ENCODE measurements around the gene DNAH9. TPM values are rescaled to one million over a fixed set of nuclear protein-coding genes. Genes with fewer than 3 reads are reported as not detected.

Gene DNAH9
- total RNA-seq, 1 experiment from 2014 or later: not detected

- Mint-ChIP-seq H3K9me3 (ENCODE audit: unreplicated experiment) (no peaks in the 10 kb centered on the region), H3K27me3 (ENCODE audit: insufficient read depth, unreplicated experiment) (no peaks in the 10 kb centered on the region), H3K4me1 (ENCODE audit: low read depth, unreplicated experiment) (no peaks in the 10 kb centered on the region), H3K27ac (ENCODE audit: unreplicated experiment) (no peak overlapping the region), H3K4me3 (ENCODE audit: unreplicated experiment) (no peak overlapping the region), H3K36me3 (ENCODE audit: insufficient read depth, unreplicated experiment) (peaks cover 6% of the 10 kb centered on the region)
- POLR2A ChIA-PET: no interaction called here
- intact Hi-C loops (cut with micrococcal nuclease; ENCODE audit: unreplicated experiment): no loop called here
- CTCF ChIA-PET: no interaction called here
- H3K4me1 ChIP-seq: no peaks in the 10 kb centered on the region
- no peak for TF ChIP-seq CTCF (IDR thresholded peaks at IDR 0.05; ENCODE audit: insufficient read depth in 1 of 2, low read depth in 1 of 2, low read length in 1 of 2, severe bottlenecking in 1 of 2, unreplicated experiment in 1 of 2)
- H3K36me3 ChIP-seq (ENCODE audit: control insufficient read depth, insufficient read depth, low read length): no peaks in the 10 kb centered on the region
- no peak for DNase-seq
- H3K27me3 ChIP-seq (replicated peaks; ENCODE audit: control insufficient read depth, insufficient read depth, low read length): no peaks in the 10 kb centered on the region
- BruUV-seq (replicated peaks): no TSS peak
- no peaks in the 10 kb centered on the region for H3K9me3 ChIP-seq
- H3K4me3 ChIP-seq (ENCODE audit: low read depth, low read length): no peak overlapping the region
Measured at GRCh38 chr17:11555530-11555929, 42.7 kb upstream of the DNAH9 start.

GRCh38 chr17:11557727-11558452 is 40.4 kb upstream of the DNAH9 start:
- Histone ChIP-seq H3K36me3 (ENCODE audit: control insufficient read depth, insufficient read depth, low read length) (no peaks in the 10 kb centered on the region), H3K4me1 (no peaks in the 10 kb centered on the region), H3K27me3 (replicated peaks; ENCODE audit: control insufficient read depth, insufficient read depth, low read length) (no peaks in the 10 kb centered on the region), H3K4me3 (ENCODE audit: low read depth, low read length) (no peak overlapping the region), H3K9me3 (no peaks in the 10 kb centered on the region)
- Mint-ChIP-seq H3K27me3 (ENCODE audit: insufficient read depth, unreplicated experiment) (no peaks in the 10 kb centered on the region), H3K36me3 (ENCODE audit: insufficient read depth, unreplicated experiment) (peaks cover 6% of the 10 kb centered on the region), H3K4me3 (ENCODE audit: unreplicated experiment) (no peak overlapping the region), H3K27ac (ENCODE audit: unreplicated experiment) (no peak overlapping the region), H3K4me1 (ENCODE audit: low read depth, unreplicated experiment) (no peaks in the 10 kb centered on the region), H3K9me3 (ENCODE audit: unreplicated experiment) (no peaks in the 10 kb centered on the region)
- no TSS peak for BruUV-seq (replicated peaks)
- intact Hi-C loops (cut with micrococcal nuclease; ENCODE audit: unreplicated experiment): no loop called here
- ChIA-PET CTCF (no interaction called here), POLR2A (no interaction called here)
- no peak for DNase-seq
- no peak for TF ChIP-seq CTCF (IDR thresholded peaks at IDR 0.05; ENCODE audit: insufficient read depth in 1 of 2, low read depth in 1 of 2, low read length in 1 of 2, severe bottlenecking in 1 of 2, unreplicated experiment in 1 of 2)

- Mint-ChIP-seq H3K4me1 (ENCODE audit: low read depth, unreplicated experiment) (no peaks in the 10 kb centered on the region), H3K4me3 (ENCODE audit: unreplicated experiment) (no peak overlapping the region), H3K27me3 (ENCODE audit: insufficient read depth, unreplicated experiment) (no peaks in the 10 kb centered on the region), H3K36me3 (ENCODE audit: insufficient read depth, unreplicated experiment) (peaks cover 2% of the 10 kb centered on the region), H3K27ac (ENCODE audit: unreplicated experiment) (no peak overlapping the region), H3K9me3 (ENCODE audit: unreplicated experiment) (no peaks in the 10 kb centered on the region)
- no peak overlapping the region for H3K4me3 ChIP-seq (ENCODE audit: low read depth, low read length)
- ChIA-PET CTCF (no interaction called here), POLR2A (no interaction called here)
- H3K9me3 ChIP-seq: no peaks in the 10 kb centered on the region
- intact Hi-C loops (cut with micrococcal nuclease; ENCODE audit: unreplicated experiment): no loop called here
- no peaks in the 10 kb centered on the region for H3K36me3 ChIP-seq (ENCODE audit: control insufficient read depth, insufficient read depth, low read length)
- H3K4me1 ChIP-seq: no peaks in the 10 kb centered on the region
- no peaks in the 10 kb centered on the region for H3K27me3 ChIP-seq (replicated peaks; ENCODE audit: control insufficient read depth, insufficient read depth, low read length)
- BruUV-seq (replicated peaks): no TSS peak
- DNase-seq: no peak
- TF ChIP-seq CTCF (IDR thresholded peaks at IDR 0.05; ENCODE audit: insufficient read depth in 1 of 2, low read depth in 1 of 2, low read length in 1 of 2, severe bottlenecking in 1 of 2, unreplicated experiment in 1 of 2): no peak
Measured at GRCh38 chr17:11558681-11559234, 39.5 kb upstream of the DNAH9 start.
